HEK293T (cell line): ENCODE data around the gene SEPTIN5.

Experiments
- ARNT ChIP-seq: fragments of 450-650 bp; IDR thresholded peaks from 2 replicates; pipeline ENCODE4 v1.6.1; 2017; ENCODE audit warnings: mild to moderate bottlenecking
- BHLHE40 ChIP-seq: fragments of 450-650 bp; IDR thresholded peaks from 2 replicates; pipeline ENCODE4 v1.6.1; 2016; ENCODE audit warnings: mild to moderate bottlenecking, moderate library complexity, borderline replicate concordance
- ELF4 ChIP-seq: fragments of 450-650 bp; IDR thresholded peaks from 2 replicates; pipeline ENCODE4 v1.6.1; 2017; ENCODE audit warnings: antibody characterized with exemption
- FOXA1 ChIP-seq: fragments of 450-650 bp; IDR thresholded peaks from 2 replicates; pipeline ENCODE4 v1.6.1; 2016; ENCODE audit warnings: mild to moderate bottlenecking
- FOXK2 ChIP-seq: fragments of 450-650 bp; IDR thresholded peaks from 2 replicates; pipeline ENCODE4 v1.6.1; 2016; ENCODE audit warnings: mild to moderate bottlenecking
- FOXM1 ChIP-seq: fragments of 450-650 bp; IDR thresholded peaks from 2 replicates; pipeline ENCODE4 v1.6.1; 2017; ENCODE audit warnings: mild to moderate bottlenecking, borderline replicate concordance
- L3MBTL2 ChIP-seq: fragments of 450-650 bp; conservative IDR thresholded peaks from 2 replicates; pipeline ENCODE4 v1.6.1; 2016; ENCODE audit warnings: mild to moderate bottlenecking
- LEF1 ChIP-seq: fragments of 450-650 bp; IDR thresholded peaks from 2 replicates; pipeline ENCODE4 v1.6.1; 2017; ENCODE audit warnings: mild to moderate bottlenecking, borderline replicate concordance
- NFRKB ChIP-seq: fragments of 450-650 bp; IDR thresholded peaks from 2 replicates; pipeline ENCODE4 v1.6.1; 2016; ENCODE audit warnings: mild to moderate bottlenecking, moderate library complexity
- PKNOX1 ChIP-seq: fragments of 450-650 bp; IDR thresholded peaks from 2 replicates; pipeline ENCODE4 v1.6.1; 2016
- SP1 ChIP-seq: fragments of 450-650 bp; IDR thresholded peaks from 2 replicates; pipeline ENCODE4 v1.6.1; 2017
- SUZ12 ChIP-seq: fragments of 450-650 bp; IDR thresholded peaks from 2 replicates; pipeline ENCODE4 v1.6.1; 2016; ENCODE audit warnings: mild to moderate bottlenecking
- TARDBP ChIP-seq: fragments of 450-650 bp; IDR thresholded peaks from 2 replicates; pipeline ENCODE4 v1.6.1; 2016
- ZNF384 ChIP-seq: fragments of 450-650 bp; IDR thresholded peaks from 2 replicates; pipeline ENCODE4 v1.6.1; 2016

- TF ChIP-seq NFRKB: no peak
- TF ChIP-seq SP1: no peak
- TF ChIP-seq FOXM1: no peak
- no peak for TF ChIP-seq FOXA1
- no peak for TF ChIP-seq L3MBTL2
- no peak for TF ChIP-seq PKNOX1
- no peak for TF ChIP-seq ZNF384
- TF ChIP-seq ELF4: no peak
- TF ChIP-seq SUZ12: no peak
- no peak for TF ChIP-seq BHLHE40
- no peak for TF ChIP-seq FOXK2
- TF ChIP-seq TARDBP: no peak
- no peak for TF ChIP-seq LEF1
- TF ChIP-seq ARNT: no peak
Measured at GRCh38 chr22:19728271-19728670, 14.0 kb downstream of the SEPTIN5 start.
